Common myeloid progenitor, CD34-positive (primary cell): Measurements from ENCODE around the gene ATXN2.
A peak's percentile ranks its signal among the peaks of the same experiment; 100 is the strongest.

Experiments
- CTCF ChIA-PET: fragments of 350-600 bp; sonication (Branson Sonifier 250); formaldehyde crosslinking; loops from one replicate; lab custom pipeline; 2021; ENCODE audit warnings: antibody characterized with exemption; lab: Charles Lee
- POLR2A ChIA-PET: fragments of 350-600 bp; sonication (Branson Sonifier 250); formaldehyde crosslinking; loops from one replicate; lab custom pipeline; 2021; ENCODE audit warnings: antibody characterized with exemption; lab: Charles Lee
- DNase-seq, 3 donors: peaks; one replicate each; pipeline versions ENCODE4 v3.0.0 to v3.0.0-alpha.2; 2013
- H3K27ac ChIP-seq, 2 experiments: 1 replicate in 1 of 2; 2 replicates in 1 of 2; pipeline ENCODE4 v1.7.0; 2013; ENCODE audit warnings: inconsistent platforms in 2 of 2, low read length in 2 of 2, mild to moderate bottlenecking in 2 of 2, low read depth in 1 of 2, moderate library complexity in 1 of 2; ENCODE audit not compliant: severe bottlenecking in 2 of 2, insufficient read depth in 1 of 2, poor library complexity in 1 of 2
- H3K27me3 ChIP-seq, 5 experiments: replicated peaks in 2 of 5; 1 replicate in 3 of 5; 2 replicates in 2 of 5; pipeline versions ENCODE4 v1.6.1 to v1.7.0; 2013; ENCODE audit warnings: low read length in 4 of 5, mild to moderate bottlenecking in 2 of 5, moderate library complexity in 2 of 5, inconsistent platforms in 1 of 5; ENCODE audit not compliant: insufficient read depth in 5 of 5, control insufficient read depth in 4 of 5
- H3K36me3 ChIP-seq, 4 experiments: 1 replicate in 2 of 4; 2 replicates in 2 of 4; pipeline versions ENCODE4 v1.6.1 to v1.7.0; 2013; ENCODE audit warnings: low read length in 3 of 4, control low read depth in 1 of 4, mild to moderate bottlenecking in 1 of 4; ENCODE audit not compliant: control insufficient read depth in 4 of 4, insufficient read depth in 4 of 4
- H3K4me1 ChIP-seq, 4 experiments: 1 replicate in 3 of 4; 2 replicates in 1 of 4; pipeline versions ENCODE4 v1.6.1 to v1.7.1; 2013; ENCODE audit warnings: low read length in 3 of 4, mild to moderate bottlenecking in 3 of 4, control low read depth in 1 of 4, inconsistent platforms in 1 of 4, moderate library complexity in 1 of 4; ENCODE audit not compliant: control insufficient read depth in 4 of 4, insufficient read depth in 4 of 4; ENCODE audit errors: control extremely low read depth in 1 of 4
- H3K4me3 ChIP-seq, 7 experiments: 1 replicate in 4 of 7; 2 replicates in 3 of 7; pipeline versions ENCODE4 v1.5.1 to v1.7.0; 2013; ENCODE audit warnings: mild to moderate bottlenecking in 7 of 7, low read length in 6 of 7, moderate library complexity in 6 of 7, inconsistent platforms in 2 of 7, low read depth in 2 of 7, control low read depth in 1 of 7; ENCODE audit not compliant: insufficient read depth in 4 of 7, control insufficient read depth in 1 of 7; ENCODE audit errors: extremely low read depth in 1 of 7
- H3K9me3 ChIP-seq, 5 experiments: 1 replicate in 4 of 5; 2 replicates in 1 of 5; pipeline versions ENCODE4 v1.6.1 to v1.7.1; 2013; ENCODE audit warnings: low read length in 4 of 5, mild to moderate bottlenecking in 2 of 5, inconsistent platforms in 1 of 5, low read depth in 1 of 5, moderate library complexity in 1 of 5; ENCODE audit not compliant: control insufficient read depth in 4 of 5, insufficient read depth in 2 of 5; ENCODE audit errors: control extremely low read depth in 1 of 5
- WGBS: methylation state at CpG from one replicate; pipeline ENCODE4 v1.1.5; 2013; ENCODE audit not compliant: insufficient coverage; 5-methylcytosine and 5-hydroxymethylcytosine counted together

Gene ATXN2

DNA sequence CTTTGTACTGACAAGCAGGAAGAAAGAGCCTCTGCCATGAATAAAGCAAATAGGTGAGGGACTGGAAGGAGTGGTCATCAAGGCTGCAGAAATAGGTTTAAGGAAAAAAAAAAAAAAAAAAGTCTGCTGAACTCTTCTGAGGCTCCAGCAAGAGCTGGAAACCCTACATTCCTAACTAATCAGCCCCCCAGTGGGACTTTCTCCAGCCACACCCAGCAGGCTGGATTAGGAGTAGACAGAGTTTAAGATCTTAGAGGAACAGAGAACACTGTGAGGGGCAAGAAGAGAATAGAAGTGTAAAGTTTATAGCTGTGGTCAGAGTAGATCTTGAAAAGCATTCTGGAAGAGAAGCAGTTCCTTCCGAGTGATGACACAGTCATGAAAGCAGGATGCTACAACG lies 66.4 kb downstream of the ATXN2 start:
- POLR2A ChIA-PET = interaction anchor here (1.1 kb wide), 1 partner anchor 9 kb away, joined by 3 read pairs; no protein-coding TSS in a partner anchor
- Histone ChIP-seq H3K4me3 (no peak overlapping the region), H3K27ac (no peak overlapping the region), H3K27me3 (no peaks in the 10 kb centered on the region), H3K36me3 (peaks cover 5 to 29% (median 24%) of the 10 kb centered on the region in 4 experiments), H3K9me3 (no peaks in the 10 kb centered on the region), H3K4me1 (peaks cover 0 to 3% (median under 1%) of the 10 kb centered on the region in 4 experiments)
- no peak for DNase-seq
- 100% methylated on average over 1 of the region's 2 CpGs for WGBS
- CTCF ChIA-PET = no interaction called here

DNA sequence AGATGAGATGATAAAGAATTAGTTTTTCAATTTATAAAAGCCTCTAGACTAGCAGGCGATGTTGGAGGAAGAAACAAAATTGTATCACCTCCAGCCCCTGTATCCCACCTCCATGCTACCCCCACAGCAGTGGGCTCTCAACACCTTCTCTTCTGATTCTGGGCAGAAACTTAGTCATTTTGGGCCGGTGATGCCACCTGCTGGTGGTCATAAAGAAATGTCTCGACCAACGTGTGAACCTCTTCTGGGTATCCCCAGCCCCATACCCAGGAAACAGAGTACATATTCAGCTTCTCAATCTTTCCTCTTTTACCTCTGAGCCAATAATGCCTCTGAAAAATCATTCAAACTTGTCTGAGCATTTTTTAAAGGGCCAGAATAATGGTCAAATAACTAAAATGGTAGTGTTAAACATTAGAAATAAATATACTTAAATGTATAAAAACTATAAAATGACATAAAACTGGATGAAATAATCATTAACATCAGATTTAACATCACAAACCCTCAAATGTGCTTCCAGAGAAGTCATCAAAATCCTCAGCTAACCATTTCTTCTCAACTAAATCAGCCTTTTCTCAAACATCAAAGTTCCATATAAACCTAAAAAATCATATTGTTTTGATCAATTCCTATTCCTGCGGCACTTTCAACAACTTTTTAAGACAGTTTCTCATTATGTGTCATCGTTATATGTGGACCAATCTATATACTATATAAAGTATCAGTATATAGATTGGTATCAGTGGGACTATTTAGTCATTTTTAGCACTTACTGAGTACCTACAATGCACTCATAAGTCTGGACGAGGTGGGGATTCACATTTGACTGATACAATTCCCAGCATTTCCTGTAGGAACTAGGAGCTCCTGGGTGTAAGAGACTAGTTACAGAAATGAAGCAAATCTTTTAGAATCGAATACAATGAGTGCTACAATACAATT lies 69.4 kb downstream of the ATXN2 start:
- CTCF ChIA-PET = interaction anchor here (0.7 to 1.5 kb wide), 11 partner anchors 10 to 197 kb away, joined by 3 to 5 read pairs (median 3); no protein-coding TSS in a partner anchor
- POLR2A ChIA-PET = interaction anchor here (0.6 to 1.0 kb wide), 2 partner anchors 27 to 128 kb away, joined by 3 to 5 read pairs; no protein-coding TSS in a partner anchor
- H3K4me3 ChIP-seq = no peak overlapping the region
- peaks cover 0 to 3% (median under 1%) of the 10 kb centered on the region in 4 experiments for H3K4me1 ChIP-seq
- peak; percentile 70 to 86 (median 83) for DNase-seq
- 32% methylated on average over 4 of the region's 8 CpGs for WGBS
- peaks cover 5 to 42% (median 24%) of the 10 kb centered on the region in 4 experiments for H3K36me3 ChIP-seq
- no peaks in the 10 kb centered on the region for H3K27me3 ChIP-seq
- no peak overlapping the region for H3K27ac ChIP-seq
- peaks cover 0 to 3% (median 0%) of the 10 kb centered on the region in 5 experiments for H3K9me3 ChIP-seq

DNA sequence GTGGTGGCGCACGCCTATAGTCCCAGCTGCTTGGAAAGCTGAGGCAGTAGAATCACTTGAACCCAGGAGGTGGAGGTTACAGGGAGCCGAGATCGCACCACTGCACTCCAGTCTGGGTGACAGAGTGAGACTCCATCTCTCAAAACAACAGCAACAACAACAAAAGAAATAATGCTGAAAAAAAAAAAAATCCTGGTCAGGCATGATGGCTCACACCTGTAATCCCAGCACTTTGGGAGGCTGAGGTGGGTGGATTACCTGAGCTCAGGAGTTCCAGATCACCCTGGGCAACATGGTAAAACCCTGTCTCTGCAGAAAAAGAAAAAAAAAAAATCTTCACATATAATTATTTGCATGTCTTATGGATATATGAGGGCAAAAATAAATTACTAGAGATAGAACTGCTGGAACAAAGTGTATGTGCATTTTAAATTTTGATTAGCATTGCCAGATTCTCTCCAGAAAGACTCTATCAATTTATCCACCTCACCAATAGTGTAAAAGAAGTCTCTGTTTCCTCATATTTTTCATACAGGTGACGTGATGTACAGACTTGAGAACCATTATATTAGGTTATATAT lies 75.4 kb downstream of the ATXN2 start:
- H3K27ac ChIP-seq = no peak overlapping the region
- peaks cover 0 to 3% (median 0%) of the 10 kb centered on the region in 5 experiments for H3K9me3 ChIP-seq
- no peak overlapping the region for H3K4me3 ChIP-seq
- H3K27me3 ChIP-seq = no peaks in the 10 kb centered on the region
- DNase-seq = no peak
- peaks cover 22 to 76% (median 44%) of the 10 kb centered on the region in 4 experiments for H3K36me3 ChIP-seq
- ChIA-PET POLR2A (interaction anchor here (0.7 kb wide), 1 partner anchor 15 kb away, joined by 5 read pairs; no protein-coding TSS in a partner anchor), CTCF (interaction anchor here (0.6 to 1.0 kb wide), 2 partner anchors 20 to 638 kb away, joined by 3 to 4 read pairs; no protein-coding TSS in a partner anchor)
- 100% methylated on average over 3 of the region's 5 CpGs for WGBS
- H3K4me1 ChIP-seq = no peaks in the 10 kb centered on the region

DNA sequence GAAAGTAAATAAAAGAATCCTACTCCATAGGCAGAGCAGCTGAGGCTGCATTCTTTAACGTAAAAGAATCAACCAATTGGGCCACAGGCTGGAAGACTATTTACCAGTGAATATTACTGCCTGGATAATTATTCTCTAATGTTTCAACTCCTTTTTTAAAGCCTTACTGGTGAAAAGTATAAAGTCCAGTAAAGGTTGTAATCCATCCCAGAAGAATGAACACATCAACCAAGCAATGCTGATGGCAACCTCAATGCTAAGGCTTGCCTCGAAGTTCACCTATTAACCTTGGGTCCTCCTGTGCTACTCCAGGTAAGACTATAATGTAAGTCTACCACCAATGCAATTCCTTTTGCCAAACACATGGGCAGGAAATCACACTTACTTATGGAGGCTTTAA lies 77.3 kb downstream of the ATXN2 start:
- WGBS = no CpG with 5 or more reads among the region's 2 CpGs
- Histone ChIP-seq H3K27me3 (no peaks in the 10 kb centered on the region), H3K27ac (no peak overlapping the region), H3K4me1 (no peaks in the 10 kb centered on the region), H3K9me3 (peaks cover 0 to 3% (median 0%) of the 10 kb centered on the region in 5 experiments), H3K4me3 (no peak overlapping the region), H3K36me3 (peaks cover 23 to 88% (median 46%) of the 10 kb centered on the region in 4 experiments)
- ChIA-PET POLR2A (no interaction called here), CTCF (no interaction called here)
- no peak for DNase-seq

DNA sequence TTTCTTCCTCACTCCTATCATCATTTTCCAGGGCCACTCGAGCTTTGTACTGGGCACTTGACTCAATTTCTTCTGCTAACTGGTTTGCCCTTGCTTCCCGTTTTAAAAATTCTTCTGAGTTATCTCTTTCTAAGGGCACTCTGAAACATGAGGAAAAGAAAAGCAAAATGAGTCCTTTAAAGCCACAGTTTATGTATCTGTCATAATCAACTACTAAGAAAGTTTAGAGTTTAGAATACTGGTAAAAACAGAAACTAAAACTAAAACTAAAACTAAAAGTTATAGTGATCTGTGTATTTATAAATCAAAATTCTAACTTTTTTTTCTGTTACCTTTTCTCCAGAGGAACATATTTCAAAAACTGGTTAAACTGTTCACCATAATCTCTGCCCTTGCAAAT lies 79.2 kb downstream of the ATXN2 start:
- ChIA-PET CTCF (interaction anchor here (1.1 to 1.6 kb wide), 2 partner anchors 10 to 185 kb away, joined by 3 to 5 read pairs; no protein-coding TSS in a partner anchor), POLR2A (no interaction called here)
- Histone ChIP-seq H3K4me1 (no peaks in the 10 kb centered on the region), H3K9me3 (peaks cover 0 to under 1% (median 0%) of the 10 kb centered on the region in 5 experiments), H3K27me3 (no peaks in the 10 kb centered on the region), H3K4me3 (no peak overlapping the region), H3K36me3 (peaks cover 26 to 92% (median 43%) of the 10 kb centered on the region in 4 experiments), H3K27ac (no peak overlapping the region)
- DNase-seq = no peak
- WGBS = 89% methylated on average over 1 of the region's 2 CpGs

DNA sequence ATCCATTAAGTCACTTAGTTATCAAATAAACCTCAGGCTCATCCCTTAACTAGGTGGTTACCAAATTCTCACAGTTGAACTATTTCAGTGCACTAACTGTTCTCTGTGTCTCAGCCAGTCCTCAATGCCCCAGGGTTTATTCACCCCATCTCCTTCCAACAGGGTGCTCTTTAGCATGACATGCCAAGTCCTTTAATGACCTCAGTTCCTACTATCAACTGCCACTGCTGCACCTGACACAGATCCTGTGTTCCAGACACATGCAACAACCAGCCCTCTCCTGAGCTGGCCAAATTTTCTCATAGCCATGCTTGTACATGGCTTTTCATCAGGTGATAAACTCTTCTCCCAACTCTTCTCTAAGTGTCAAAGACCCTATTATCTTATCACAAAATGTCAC lies 80.0 kb downstream of the ATXN2 start:
- POLR2A ChIA-PET = no interaction called here

More for the DNA sequence above, 80.0 kb downstream of the ATXN2 start:
- H3K27ac ChIP-seq = no peak overlapping the region
- CTCF ChIA-PET = interaction anchor here (1.6 kb wide), 1 partner anchor 11 kb away, joined by 5 read pairs; no protein-coding TSS in a partner anchor
- DNase-seq = no peak
- H3K27me3 ChIP-seq = no peaks in the 10 kb centered on the region
- no peak overlapping the region for H3K4me3 ChIP-seq
- H3K36me3 ChIP-seq = peaks cover 24 to 87% (median 42%) of the 10 kb centered on the region in 4 experiments
- no peaks in the 10 kb centered on the region for H3K9me3 ChIP-seq
- H3K4me1 ChIP-seq = no peaks in the 10 kb centered on the region
